GM19025 (cell line): ENCODE results near the gene DUSP16.
"Not testable (repeated sequence)": the region's sequence is repeated elsewhere in the genome, so short reads cannot be mapped to it uniquely, and the experiment has no call there.

Experiments used
- ATAC-seq: cut with Tn5 transposase; IDR thresholded peaks from one replicate; pipeline ENCODE4 v1.9.1; 2021; ENCODE audit warnings: mild to moderate bottlenecking, low read depth, moderate library complexity; ENCODE audit not compliant: unreplicated experiment

The DUSP16 gene, protein sequence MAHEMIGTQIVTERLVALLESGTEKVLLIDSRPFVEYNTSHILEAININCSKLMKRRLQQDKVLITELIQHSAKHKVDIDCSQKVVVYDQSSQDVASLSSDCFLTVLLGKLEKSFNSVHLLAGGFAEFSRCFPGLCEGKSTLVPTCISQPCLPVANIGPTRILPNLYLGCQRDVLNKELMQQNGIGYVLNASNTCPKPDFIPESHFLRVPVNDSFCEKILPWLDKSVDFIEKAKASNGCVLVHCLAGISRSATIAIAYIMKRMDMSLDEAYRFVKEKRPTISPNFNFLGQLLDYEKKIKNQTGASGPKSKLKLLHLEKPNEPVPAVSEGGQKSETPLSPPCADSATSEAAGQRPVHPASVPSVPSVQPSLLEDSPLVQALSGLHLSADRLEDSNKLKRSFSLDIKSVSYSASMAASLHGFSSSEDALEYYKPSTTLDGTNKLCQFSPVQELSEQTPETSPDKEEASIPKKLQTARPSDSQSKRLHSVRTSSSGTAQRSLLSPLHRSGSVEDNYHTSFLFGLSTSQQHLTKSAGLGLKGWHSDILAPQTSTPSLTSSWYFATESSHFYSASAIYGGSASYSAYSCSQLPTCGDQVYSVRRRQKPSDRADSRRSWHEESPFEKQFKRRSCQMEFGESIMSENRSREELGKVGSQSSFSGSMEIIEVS

GRCh38 chr12:12562585-12563261, at the start of gene DUSP16:
TSS of gene DUSP16 (minus strand) at chr12:12562863. CDS start at chr12:12521098, 41,765 bp downstream.
- peak; percentile 77 for ATAC-seq

DNA sequence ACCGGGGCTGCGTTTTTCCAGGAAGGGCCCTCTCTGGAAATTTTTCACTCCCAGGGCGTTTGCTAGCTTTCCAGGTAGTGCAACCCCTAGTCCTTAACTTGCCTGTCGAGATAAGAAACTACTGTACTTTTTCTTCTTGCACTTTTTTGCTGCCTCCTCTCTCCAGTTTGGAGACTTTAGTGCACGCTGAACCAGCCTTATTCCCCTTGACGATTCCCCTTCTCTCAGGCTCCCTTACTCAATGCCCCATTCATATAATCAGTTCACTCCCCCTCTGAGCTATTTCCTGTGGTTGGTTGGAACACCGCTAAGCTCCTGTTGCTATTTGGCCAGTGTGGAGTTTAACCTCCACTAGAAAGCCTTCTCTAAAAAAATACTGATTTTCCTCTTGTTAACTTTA, 49.7 kb upstream of the DUSP16 start:
- ATAC-seq: no peak

- peak; percentile 78 for ATAC-seq
Observed at GRCh38 chr12:12611512-12612306, 49.0 kb upstream of the DUSP16 start, which contains the start of gene CREBL2. TSS of gene CREBL2 (plus strand) at chr12:12611876. CDS start at chr12:12612173, 297 bp downstream.

GRCh38 chr12:12610711-12611110, 48.0 kb upstream of the DUSP16 start:
- no peak for ATAC-seq

GRCh38 chr12:12609692-12610091, 47.0 kb upstream of the DUSP16 start:
- ATAC-seq: no peak

DNA sequence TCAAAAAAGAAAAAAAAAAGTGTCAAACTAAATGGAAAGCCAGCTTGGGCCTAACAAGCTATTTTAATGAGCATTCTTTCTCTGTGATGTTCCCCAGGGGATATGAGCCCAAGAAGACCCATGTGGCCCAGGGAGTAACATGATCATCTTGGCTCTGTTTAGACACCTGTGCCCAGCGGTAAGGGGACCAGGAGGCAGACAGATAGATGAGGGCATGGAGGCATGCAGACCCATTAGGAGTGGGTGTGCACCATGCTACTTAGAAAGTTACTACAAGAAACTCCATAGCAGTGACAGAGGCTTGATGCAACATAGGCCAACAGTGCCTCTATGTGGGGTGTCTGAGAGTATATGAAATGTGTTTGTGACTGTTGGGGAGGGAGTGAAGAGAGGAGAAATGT, 45.9 kb upstream of the DUSP16 start:
- no peak for ATAC-seq

DNA sequence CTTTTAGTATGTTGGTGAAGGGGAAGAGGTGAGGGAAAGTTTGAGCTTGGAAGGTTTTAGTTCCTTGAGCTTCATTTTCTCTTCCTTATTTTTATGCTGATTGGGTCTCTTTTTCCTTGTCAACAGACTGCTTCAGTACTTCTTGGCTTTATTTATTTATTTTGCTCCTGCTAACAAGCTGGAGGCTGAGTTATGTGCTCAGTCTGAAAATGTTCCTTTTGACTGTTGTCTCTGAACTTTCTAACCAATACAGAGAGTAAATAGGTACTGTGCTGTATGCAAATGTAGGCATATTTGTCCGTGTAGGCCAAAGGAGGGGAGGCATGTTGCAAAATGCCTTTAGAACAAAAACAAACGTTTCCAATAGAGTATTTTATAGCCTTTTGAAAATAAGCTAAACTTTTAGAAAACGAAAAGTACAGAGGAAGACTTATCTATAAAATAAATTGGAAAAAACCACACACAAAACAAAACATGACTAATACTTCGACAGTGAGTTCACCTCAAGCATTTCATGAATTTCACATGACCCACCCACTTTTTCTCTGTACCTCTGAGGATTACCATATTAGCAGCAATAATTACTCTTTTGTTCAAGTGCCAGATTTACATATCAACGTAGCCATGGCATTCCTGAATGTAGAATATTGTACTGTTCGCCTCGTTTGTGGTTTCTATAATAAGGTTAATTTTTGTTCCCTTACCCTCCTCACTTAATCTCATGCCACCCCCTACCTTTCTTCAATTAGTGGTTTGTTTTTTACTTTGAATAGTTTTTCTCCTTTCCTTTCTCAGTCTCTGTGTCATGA, 44.3 kb upstream of the DUSP16 start:
- peak; percentile 32 for ATAC-seq

DNA sequence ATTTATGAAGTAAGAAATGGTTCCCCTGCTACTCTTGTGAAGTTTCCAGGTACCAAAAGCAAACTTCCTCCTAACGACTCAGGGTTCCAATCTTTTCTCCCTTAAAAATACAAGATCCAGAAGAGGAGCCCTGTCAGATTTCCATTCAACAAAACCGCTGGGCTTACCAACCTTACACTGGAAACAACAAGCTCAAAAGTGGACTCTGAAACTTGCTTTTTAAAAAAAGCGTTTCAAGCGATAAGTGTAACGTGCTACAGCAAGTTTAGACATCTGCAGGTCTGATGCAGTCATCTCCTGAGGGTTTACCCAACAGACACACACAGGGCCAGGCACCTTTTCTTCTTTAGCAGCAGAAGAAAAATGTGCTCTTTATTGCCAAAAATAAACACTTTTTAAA, 42.1 kb upstream of the DUSP16 start:
- no peak for ATAC-seq

GRCh38 chr12:12600659-12601058, 38.0 kb upstream of the DUSP16 start:
- no peak for ATAC-seq

DNA sequence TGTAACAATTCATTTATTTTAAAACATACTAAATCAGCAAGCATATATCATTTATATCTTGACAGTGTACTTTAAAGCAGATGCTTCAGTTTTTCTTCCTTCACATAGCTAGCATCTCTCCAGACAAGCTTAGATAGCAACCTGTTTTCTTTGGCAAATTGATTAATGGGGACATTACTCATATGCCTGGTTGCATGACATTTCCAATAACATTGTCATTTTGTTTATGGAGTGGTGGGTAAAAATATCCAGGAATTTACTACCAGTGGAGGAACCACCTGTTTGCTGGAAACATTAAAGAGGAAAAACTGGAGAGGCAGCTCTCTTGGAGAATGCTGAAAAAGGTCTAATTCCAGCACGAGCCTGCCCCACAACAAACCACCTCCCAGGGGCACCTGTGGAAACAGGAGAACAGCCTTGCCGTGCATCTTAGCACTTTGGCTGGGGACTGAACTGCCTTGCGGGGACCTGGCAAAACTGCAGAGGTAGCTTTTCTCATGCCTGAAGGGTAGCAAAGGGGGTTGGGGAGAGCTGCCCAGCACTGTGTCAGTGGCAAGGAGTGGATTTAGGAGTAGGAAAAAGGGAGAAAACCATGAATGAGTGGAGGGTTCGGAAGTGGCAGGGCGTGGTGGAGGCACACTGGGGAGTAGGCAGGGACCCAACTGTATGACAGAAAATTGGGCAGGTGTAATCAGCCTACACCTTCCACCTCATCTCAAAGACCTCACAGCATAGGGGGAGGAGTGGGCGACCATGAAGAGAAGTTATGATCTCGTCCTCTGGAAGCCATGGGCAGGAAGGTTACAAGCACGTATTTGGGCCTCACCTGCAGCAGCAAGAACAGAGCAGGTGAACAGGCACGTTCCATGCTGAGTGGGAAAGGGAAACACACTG, 37.3 kb upstream of the DUSP16 start:
- ATAC-seq: no peak

- ATAC-seq: no peak
Observed at GRCh38 chr12:12598864-12599263, 36.2 kb upstream of the DUSP16 start.

GRCh38 chr12:12596598-12596997, 33.9 kb upstream of the DUSP16 start:
- ATAC-seq: not testable (repeated sequence)

DNA sequence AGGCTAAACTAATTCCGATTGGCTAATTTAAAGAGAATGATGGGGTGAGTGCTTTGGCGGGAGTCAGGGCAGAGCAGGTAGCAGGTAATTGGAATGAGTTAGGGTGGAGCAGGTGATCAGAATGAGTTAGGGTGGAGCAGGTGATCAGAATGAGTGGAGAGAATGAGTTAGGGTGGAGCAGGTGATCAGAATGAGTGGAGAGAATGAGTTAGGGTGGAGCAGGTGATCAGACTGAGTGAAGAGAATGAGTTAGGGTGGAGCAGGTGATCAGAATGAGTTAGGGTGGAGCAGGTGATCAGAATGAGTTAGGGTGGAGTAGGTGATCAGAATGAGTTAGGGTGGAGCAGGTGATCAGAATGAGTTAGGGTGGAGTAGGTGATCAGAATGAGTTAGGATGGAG, 33.3 kb upstream of the DUSP16 start:
- not testable (repeated sequence) for ATAC-seq

DNA sequence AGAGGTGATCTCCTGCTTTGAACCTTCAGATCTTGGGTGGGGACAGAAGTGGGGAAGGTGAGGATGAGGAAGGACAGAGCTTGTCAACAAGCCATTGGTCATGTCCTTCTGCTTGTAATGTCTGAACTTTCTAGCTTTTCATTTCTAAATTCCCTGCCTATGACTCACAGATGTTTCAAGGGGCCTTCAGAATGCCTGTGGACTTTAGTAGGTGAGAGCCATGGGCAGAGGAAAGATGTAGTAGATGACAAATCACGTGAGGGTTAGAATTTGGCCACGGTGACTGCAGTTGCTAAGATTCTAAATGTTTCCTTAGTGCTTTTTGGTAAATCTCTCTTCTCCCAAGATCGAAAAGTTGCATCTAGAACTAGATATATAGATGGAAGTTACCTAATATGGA, 30.3 kb upstream of the DUSP16 start:
- no peak for ATAC-seq

- ATAC-seq: no peak
Observed at GRCh38 chr12:12590961-12591360, 28.3 kb upstream of the DUSP16 start.

DNA sequence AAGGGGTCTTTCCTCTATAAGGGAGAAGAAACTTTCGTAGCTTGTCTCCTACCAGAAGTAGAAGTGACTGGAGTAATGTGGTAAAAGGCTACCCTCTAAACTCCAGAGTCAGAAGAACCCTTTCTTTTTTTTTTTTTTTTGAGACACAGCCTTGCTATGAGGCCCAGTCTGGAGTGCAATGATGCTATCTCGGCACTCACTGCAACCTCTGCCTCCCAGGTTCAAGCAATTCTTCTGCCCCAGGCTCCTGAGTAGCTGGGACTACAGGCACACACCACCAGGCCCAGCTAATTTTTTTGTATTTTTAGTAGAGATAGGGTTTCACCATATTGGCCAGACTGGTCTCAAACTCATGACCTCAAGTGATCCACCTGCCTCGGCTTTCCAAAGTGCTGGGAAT, 25.8 kb upstream of the DUSP16 start:
- not testable (repeated sequence) for ATAC-seq

DNA sequence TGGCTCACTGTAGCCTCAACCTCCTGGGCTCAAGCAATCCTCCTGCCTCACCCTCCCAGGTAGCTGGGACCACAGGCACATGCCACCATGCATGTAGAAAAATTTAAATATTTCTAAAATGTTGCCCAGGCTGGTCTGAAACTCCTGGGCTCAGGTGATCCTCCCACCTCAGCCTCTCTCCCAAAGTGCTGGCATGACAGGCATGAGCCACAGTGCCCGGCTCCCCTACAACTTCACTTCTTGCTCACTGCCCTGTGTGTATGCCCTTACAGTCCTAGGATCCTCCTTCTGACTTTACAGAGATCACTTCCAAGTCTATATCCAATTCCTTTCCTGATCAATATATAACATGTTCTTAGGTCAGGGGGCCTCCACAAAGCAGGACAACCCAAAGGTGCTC, 25.2 kb upstream of the DUSP16 start:
- ATAC-seq: no peak

DNA sequence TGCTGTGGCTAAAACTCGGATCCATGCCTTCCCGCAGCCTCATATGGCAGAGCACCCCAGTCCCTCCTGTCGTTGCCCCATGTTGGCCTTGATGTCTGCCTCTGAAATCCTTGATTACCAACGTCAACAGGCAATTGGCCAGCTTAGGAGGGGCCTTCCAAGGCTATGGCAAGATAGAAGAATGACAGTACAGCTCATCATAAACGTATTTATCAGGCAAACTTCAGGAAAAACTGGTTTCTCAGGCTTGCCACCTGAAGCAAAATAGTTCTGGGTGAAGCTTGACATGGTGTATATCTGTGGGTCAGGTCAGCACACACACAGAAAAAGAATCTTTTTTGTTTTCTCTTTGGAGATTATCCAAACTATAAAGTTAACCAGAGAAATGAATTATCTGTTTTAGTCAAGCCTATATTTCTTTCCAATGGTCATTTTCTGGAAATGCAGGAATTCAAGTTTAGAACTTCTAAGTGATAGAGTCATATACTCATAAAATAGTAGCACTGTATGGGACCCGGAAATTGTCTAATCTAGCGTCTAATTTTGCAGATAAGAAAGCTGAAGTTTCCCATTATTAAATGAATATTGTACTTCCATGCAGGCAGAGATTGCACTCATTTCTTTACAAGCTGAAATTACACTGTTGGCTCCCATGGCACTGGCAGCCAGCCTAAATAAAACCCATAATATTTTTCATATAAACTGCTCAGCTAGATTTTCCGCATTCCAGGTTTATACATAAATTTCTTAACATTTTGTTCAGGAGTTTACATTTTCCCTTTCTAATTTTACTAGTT, 24.4 kb upstream of the DUSP16 start:
- ATAC-seq: no peak
